LNCAP (cell line): ENCODE results near the gene IL17B.

Experiments used
- CTCF ChIP-seq: fragments of 450-650 bp; IDR thresholded peaks from 2 replicates; pipeline ENCODE4 v1.5.1; 2017; ENCODE audit warnings: mild to moderate bottlenecking

The IL17B gene

GRCh38 chr5:149340920-149341319 is 38.2 kb downstream of the IL17B start:
- TF ChIP-seq CTCF = no peak

DNA sequence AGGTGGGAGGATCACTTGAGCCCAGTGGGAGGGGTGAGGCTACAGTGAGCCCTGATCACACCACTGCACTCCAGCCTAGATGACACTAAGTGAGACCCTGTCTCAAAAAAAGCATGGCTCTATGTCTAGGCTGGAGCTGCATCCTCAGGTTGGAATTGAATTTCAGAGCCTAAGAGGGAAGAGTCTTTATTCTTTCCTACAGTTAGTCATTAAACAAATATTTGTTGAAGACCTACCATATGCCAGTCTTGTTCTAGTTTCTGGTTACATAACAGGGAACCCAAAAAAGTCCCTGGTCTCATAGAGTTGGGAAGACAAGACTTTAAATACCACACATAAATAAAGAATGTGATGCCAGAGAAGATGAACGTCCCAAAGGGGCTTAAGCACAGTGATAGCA is 40.7 kb downstream of the IL17B start:
- no peak for TF ChIP-seq CTCF

DNA sequence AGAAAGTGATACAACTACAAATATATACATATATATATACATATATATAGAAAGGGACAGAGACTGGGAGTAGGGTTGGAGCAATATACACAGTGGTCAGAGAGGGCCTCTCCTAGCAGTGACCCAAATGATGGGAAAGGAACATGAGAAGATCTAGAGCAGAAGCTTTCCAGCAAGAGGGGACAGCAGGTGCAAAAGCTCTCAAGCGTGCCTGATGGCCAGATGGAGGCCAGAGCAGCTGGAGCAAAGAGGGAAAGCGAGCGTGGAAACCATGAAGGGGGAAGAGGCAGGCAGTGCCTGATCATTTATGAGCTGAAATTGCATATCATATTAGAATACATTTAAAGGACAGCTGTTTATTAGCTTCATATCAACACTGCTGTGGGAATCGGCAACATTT is 41.4 kb downstream of the IL17B start:
- no peak for TF ChIP-seq CTCF

- no peak for TF ChIP-seq CTCF
Observed at GRCh38 chr5:149333711-149334443, 45.2 kb downstream of the IL17B start.

DNA sequence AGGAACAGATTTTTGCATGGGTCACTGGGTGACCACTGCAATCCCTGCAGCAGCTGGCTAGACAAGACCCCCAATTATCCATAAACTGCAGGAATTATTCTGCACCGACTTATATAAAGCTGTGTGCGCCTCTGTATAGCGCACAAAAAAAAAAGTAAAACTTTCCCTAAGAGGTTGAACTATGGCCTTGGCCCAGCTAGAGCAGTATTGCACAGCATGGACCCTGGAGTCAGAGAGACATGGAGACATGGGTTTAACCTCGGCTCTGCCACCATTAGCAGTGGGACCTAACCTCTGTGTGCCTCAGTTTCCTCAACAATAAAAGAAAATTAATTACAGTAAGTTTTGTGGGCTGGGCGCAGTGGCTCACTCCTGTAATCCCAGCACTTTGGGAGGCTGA is 50.9 kb downstream of the IL17B start:
- no peak for TF ChIP-seq CTCF

- no peak for TF ChIP-seq CTCF
Observed at GRCh38 chr5:149326611-149327010, 52.5 kb downstream of the IL17B start.

GRCh38 chr5:149325894-149326293 is 53.2 kb downstream of the IL17B start:
- no peak for TF ChIP-seq CTCF
